ENCODE results near the gene SARS1. TPM values are rescaled to one million over a fixed set of nuclear protein-coding genes. Genes with fewer than 3 reads are reported as not detected.

The SARS1 gene
- total RNA-seq, 1 experiment from 2014 or later, result 158 TPM

DNA sequence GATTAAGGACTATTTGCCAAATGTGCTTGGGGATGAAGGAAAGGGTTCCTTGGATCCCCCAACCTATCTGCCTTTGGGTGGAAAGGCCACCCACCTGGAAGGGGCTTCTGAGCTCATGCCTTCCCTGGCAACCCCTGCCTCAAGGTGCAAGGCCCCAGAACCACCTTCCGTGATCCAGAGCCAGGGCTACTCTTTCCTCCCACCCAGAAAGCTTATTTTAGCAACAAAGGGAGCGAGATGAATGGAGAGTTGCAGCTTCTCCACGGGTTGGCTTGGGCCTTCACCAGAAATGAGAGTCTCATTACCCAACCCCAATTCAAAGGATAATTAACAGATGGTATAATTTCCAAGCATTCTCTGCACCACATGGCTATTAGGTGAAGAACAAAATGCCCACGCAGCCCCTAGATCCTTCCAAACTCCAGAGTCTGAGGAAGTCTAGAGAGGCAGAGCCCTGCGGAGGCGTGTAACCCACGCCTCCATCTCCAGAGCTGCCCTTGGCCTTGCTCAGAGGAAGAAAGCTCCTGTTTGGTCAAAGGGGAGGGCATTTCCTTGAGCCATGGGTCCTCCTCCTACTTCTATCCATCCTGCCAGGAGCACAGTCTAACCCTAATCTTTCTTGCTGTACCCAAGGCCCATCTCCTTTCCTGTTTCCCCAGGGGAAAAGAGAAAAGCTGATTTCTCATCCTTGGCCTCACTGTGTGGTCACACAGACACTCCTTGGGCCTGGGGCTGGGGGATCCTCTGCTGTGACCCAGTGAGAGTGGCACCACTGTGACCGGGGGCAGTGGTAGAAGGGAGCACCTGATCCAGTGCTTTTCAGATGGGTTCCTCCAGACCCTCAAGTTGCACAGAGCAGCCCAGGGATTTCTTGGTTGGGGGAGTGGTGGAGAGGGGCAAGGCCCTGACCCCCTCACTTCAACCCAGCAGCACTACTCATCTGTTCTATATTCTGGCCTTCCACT lies 34.0 kb downstream of the SARS1 start:
- Histone ChIP-seq H3K36me3 (ENCODE audit: low read depth, low read length) (no peaks in the 10 kb centered on the region), H3K9me3 (ENCODE audit: low read length) (no peaks in the 10 kb centered on the region), H3F3A (ENCODE audit: low read length, unreplicated experiment) (no peaks in the 10 kb centered on the region), H3K27me3 (ENCODE audit: low read length) (no peaks in the 10 kb centered on the region), H3K27ac (ENCODE audit: low read length) (no peak overlapping the region), H2AFZ (ENCODE audit: low read length) (no peak overlapping the region), H3K9ac (ENCODE audit: low read length) (no peak overlapping the region), H3K4me1 (ENCODE audit: insufficient read depth, low read length) (peaks cover 8% of the 10 kb centered on the region; the same call in 1 of the 2 replicates), H4K20me1 (ENCODE audit: low read length) (no peaks in the 10 kb centered on the region), H3K4me2 (ENCODE audit: low read length) (no peak overlapping the region), H3K9me2 (replicated peaks; ENCODE audit: low read length) (no peaks in the 10 kb centered on the region), H3K79me2 (ENCODE audit: low read length) (no peaks in the 10 kb centered on the region), H3K4me3 (ENCODE audit: low read length) (no peak overlapping the region)
- ChIA-PET CTCF (interaction anchor here (0.7 kb wide), 1 partner anchor 1586 kb away, joined by 3 read pairs; no protein-coding TSS in a partner anchor), POLR2A (ENCODE audit: unreplicated experiment) (no interaction called here)
- no TSS peak for BruUV-seq (replicated peaks)
- no peak for TF ChIP-seq EZH2phosphoT487 (IDR thresholded peaks at IDR 0.05; ENCODE audit: borderline replicate concordance, low read length)
- no peak for TF ChIP-seq EZH2 (IDR thresholded peaks at IDR 0.05; ENCODE audit: low read length, unreplicated experiment)
- TF ChIP-seq, protein P1, sequence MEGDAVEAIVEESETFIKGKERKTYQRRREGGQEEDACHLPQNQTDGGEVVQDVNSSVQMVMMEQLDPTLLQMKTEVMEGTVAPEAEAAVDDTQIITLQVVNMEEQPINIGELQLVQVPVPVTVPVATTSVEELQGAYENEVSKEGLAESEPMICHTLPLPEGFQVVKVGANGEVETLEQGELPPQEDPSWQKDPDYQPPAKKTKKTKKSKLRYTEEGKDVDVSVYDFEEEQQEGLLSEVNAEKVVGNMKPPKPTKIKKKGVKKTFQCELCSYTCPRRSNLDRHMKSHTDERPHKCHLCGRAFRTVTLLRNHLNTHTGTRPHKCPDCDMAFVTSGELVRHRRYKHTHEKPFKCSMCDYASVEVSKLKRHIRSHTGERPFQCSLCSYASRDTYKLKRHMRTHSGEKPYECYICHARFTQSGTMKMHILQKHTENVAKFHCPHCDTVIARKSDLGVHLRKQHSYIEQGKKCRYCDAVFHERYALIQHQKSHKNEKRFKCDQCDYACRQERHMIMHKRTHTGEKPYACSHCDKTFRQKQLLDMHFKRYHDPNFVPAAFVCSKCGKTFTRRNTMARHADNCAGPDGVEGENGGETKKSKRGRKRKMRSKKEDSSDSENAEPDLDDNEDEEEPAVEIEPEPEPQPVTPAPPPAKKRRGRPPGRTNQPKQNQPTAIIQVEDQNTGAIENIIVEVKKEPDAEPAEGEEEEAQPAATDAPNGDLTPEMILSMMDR (conservative IDR thresholded peaks at IDR 0.05; ENCODE audit: low read depth, low read length), result no peak
- no peak for ATAC-seq
- intact Hi-C loops (cut with micrococcal nuclease), result no loop called here
- no peak for DNase-seq

DNA sequence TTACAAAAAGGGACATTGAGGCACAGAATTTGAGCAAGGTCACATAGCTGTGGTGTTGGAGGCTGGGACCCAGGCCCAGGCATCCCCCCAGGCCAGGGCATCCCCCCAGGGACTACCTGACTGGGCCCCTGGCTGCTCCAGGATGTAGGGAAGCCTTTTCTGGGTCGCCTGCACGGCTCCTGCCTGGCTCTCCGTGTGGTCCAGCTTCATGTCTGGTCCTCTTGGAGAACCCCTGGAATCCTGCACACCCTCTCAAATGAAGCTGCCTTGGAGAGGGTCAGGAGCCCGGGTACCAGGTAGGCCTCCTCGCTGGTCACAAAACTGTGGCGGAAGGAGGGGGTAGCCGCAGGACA lies 34.7 kb downstream of the SARS1 start:
- CTCF ChIA-PET, result no interaction called here
- no peak overlapping the region for H3K9ac ChIP-seq (ENCODE audit: low read length)
- POLR2A ChIA-PET (ENCODE audit: unreplicated experiment), result no interaction called here
- H3K4me3 ChIP-seq (ENCODE audit: low read length), result no peak overlapping the region
- no peak overlapping the region for H3K27ac ChIP-seq (ENCODE audit: low read length)
- H3K79me2 ChIP-seq (ENCODE audit: low read length), result no peaks in the 10 kb centered on the region
- H3K4me2 ChIP-seq (ENCODE audit: low read length), result no peak overlapping the region
- no peaks in the 10 kb centered on the region for H3K9me3 ChIP-seq (ENCODE audit: low read length)
- H3K9me2 ChIP-seq (replicated peaks; ENCODE audit: low read length), result no peaks in the 10 kb centered on the region
- DNase-seq (no peak), ATAC-seq (no peak)
- no TSS peak for BruUV-seq (replicated peaks)
- H3F3A ChIP-seq (ENCODE audit: low read length, unreplicated experiment), result no peaks in the 10 kb centered on the region
- intact Hi-C loops (cut with micrococcal nuclease), result no loop called here
- TF ChIP-seq EZH2phosphoT487 (IDR thresholded peaks at IDR 0.05; ENCODE audit: borderline replicate concordance, low read length) (no peak), EZH2 (IDR thresholded peaks at IDR 0.05; ENCODE audit: low read length, unreplicated experiment) (no peak)
- TF ChIP-seq, protein P1 (conservative IDR thresholded peaks at IDR 0.05; ENCODE audit: low read depth, low read length), result no peak
- H2AFZ ChIP-seq (ENCODE audit: low read length), result no peak overlapping the region
- H3K4me1 ChIP-seq (ENCODE audit: insufficient read depth, low read length), result peaks cover 8% of the 10 kb centered on the region; the same call in 1 of the 2 replicates
- H3K27me3 ChIP-seq (ENCODE audit: low read length), result no peaks in the 10 kb centered on the region
- no peaks in the 10 kb centered on the region for H3K36me3 ChIP-seq (ENCODE audit: low read depth, low read length)
- no peaks in the 10 kb centered on the region for H4K20me1 ChIP-seq (ENCODE audit: low read length)
